HEK293T (cell line): ENCODE data around the gene EGFR.

ENCODE experiments used
- CTCF ChIA-PET: fragments of 350-600 bp; formaldehyde crosslinking; extraction: SDS; loops from one replicate; lab custom pipeline; 2021; ENCODE audit warnings: antibody characterized with exemption, inconsistent platforms; lab: Yijun Ruan, JAX
- POLR2A ChIA-PET: fragments of 350-600 bp; formaldehyde crosslinking; extraction: SDS; loops from one replicate; lab custom pipeline; 2020; ENCODE audit warnings: antibody characterized with exemption, inconsistent platforms; lab: Yijun Ruan, JAX
- DNase-seq: peaks from one replicate; pipeline ENCODE4 v3.0.0; 2012; ENCODE audit warnings: mixed read lengths; ENCODE audit errors: extremely low spot score
- ARNT ChIP-seq: fragments of 450-650 bp; IDR thresholded peaks from 2 replicates; pipeline ENCODE4 v1.6.1; 2017; ENCODE audit warnings: mild to moderate bottlenecking
- BHLHE40 ChIP-seq: fragments of 450-650 bp; IDR thresholded peaks from 2 replicates; pipeline ENCODE4 v1.6.1; 2016; ENCODE audit warnings: mild to moderate bottlenecking, moderate library complexity, borderline replicate concordance
- CTBP1 ChIP-seq: fragments of 450-650 bp; IDR thresholded peaks from 2 replicates; pipeline ENCODE4 v1.6.1; 2016; ENCODE audit warnings: borderline replicate concordance
- ELF4 ChIP-seq: fragments of 450-650 bp; IDR thresholded peaks from 2 replicates; pipeline ENCODE4 v1.6.1; 2017; ENCODE audit warnings: antibody characterized with exemption
- FOXA1 ChIP-seq: fragments of 450-650 bp; IDR thresholded peaks from 2 replicates; pipeline ENCODE4 v1.6.1; 2016; ENCODE audit warnings: mild to moderate bottlenecking
- FOXK2 ChIP-seq: fragments of 450-650 bp; IDR thresholded peaks from 2 replicates; pipeline ENCODE4 v1.6.1; 2016; ENCODE audit warnings: mild to moderate bottlenecking
- FOXM1 ChIP-seq: fragments of 450-650 bp; IDR thresholded peaks from 2 replicates; pipeline ENCODE4 v1.6.1; 2017; ENCODE audit warnings: mild to moderate bottlenecking, borderline replicate concordance
- HDGF ChIP-seq: fragments of 450-650 bp; IDR thresholded peaks from 2 replicates; pipeline ENCODE4 v1.6.1; 2017; ENCODE audit warnings: antibody characterized with exemption, borderline replicate concordance
- L3MBTL2 ChIP-seq: fragments of 450-650 bp; conservative IDR thresholded peaks from 2 replicates; pipeline ENCODE4 v1.6.1; 2016; ENCODE audit warnings: mild to moderate bottlenecking
- LEF1 ChIP-seq: fragments of 450-650 bp; IDR thresholded peaks from 2 replicates; pipeline ENCODE4 v1.6.1; 2017; ENCODE audit warnings: mild to moderate bottlenecking, borderline replicate concordance
- NFRKB ChIP-seq: fragments of 450-650 bp; IDR thresholded peaks from 2 replicates; pipeline ENCODE4 v1.6.1; 2016; ENCODE audit warnings: mild to moderate bottlenecking, moderate library complexity
- SP1 ChIP-seq: fragments of 450-650 bp; IDR thresholded peaks from 2 replicates; pipeline ENCODE4 v1.6.1; 2017
- SUZ12 ChIP-seq: fragments of 450-650 bp; IDR thresholded peaks from 2 replicates; pipeline ENCODE4 v1.6.1; 2016; ENCODE audit warnings: mild to moderate bottlenecking
- TARDBP ChIP-seq: fragments of 450-650 bp; IDR thresholded peaks from 2 replicates; pipeline ENCODE4 v1.6.1; 2016
- ZNF384 ChIP-seq: fragments of 450-650 bp; IDR thresholded peaks from 2 replicates; pipeline ENCODE4 v1.6.1; 2016
- TF ChIP-seq, protein P1 (sequence below): fragments of 450-650 bp; IDR thresholded peaks from 2 replicates; pipeline ENCODE4 v1.6.1; 2016

Gene EGFR

DNA sequence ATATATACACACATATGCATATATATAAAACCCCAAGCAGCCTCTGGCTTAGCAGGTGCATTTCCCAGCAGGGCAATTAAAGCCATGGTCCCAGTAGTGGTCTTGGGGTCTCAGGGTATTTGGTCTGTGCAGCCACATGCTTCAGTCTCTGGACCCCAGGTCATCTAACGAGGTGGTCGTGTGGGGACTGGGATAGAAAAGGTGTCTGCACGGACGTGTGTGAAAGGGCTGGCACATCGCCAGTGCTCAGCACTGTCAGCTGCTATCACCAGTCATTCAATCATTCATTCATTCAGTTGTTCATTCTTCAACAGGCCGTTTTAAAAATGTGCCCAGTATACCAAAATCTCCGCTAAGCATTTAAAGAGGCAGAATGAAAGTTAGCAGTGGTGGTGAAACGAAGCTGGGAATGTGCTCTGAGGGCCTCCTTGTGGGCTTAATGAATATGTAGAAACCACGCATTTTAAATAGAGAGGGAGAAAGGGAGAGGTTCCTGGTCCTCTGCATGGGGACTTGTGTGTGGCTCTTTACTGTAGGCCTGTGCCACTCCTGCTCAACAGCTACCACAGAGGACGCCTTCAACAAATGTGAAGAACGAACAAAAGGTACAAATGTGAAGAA, 170.4 kb downstream of the EGFR start:
- DNase-seq = no peak
- CTCF ChIA-PET = no interaction called here
- TF ChIP-seq FOXK2 (no peak), BHLHE40 (no peak), FOXM1 (no peak), L3MBTL2 (no peak)
- TF ChIP-seq, protein P1, sequence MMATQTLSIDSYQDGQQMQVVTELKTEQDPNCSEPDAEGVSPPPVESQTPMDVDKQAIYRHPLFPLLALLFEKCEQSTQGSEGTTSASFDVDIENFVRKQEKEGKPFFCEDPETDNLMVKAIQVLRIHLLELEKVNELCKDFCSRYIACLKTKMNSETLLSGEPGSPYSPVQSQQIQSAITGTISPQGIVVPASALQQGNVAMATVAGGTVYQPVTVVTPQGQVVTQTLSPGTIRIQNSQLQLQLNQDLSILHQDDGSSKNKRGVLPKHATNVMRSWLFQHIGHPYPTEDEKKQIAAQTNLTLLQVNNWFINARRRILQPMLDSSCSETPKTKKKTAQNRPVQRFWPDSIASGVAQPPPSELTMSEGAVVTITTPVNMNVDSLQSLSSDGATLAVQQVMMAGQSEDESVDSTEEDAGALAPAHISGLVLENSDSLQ = no peak
- POLR2A ChIA-PET = no interaction called here

DNA sequence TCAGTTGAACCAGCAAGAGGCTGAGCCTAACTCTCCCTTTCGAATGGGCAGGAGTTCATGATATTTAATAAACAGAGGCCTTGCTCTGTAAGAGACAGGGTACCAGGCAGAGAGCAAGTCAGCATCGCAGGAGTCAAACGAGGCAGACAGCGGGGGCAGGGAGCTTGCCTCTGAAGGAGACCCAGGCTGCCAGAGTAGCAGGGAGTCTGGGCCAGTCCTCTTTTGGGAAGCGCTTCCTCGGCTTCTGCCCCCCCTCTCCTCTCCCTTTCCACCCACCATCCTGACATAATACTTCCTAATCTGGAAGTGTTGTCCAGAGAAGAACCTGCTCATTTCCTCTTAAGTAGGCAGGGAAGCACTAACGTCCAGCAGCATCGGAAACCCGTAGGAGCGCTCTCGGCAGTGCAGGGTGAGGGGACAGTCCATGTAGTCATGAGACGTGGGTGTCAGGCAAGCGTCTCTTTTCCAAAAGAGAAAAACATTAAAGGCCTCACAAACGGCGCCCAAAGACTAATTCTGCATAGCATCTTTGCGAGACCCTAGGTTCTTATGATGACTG, 171.1 kb downstream of the EGFR start:
- ChIA-PET POLR2A (no interaction called here), CTCF (no interaction called here)

DNA sequence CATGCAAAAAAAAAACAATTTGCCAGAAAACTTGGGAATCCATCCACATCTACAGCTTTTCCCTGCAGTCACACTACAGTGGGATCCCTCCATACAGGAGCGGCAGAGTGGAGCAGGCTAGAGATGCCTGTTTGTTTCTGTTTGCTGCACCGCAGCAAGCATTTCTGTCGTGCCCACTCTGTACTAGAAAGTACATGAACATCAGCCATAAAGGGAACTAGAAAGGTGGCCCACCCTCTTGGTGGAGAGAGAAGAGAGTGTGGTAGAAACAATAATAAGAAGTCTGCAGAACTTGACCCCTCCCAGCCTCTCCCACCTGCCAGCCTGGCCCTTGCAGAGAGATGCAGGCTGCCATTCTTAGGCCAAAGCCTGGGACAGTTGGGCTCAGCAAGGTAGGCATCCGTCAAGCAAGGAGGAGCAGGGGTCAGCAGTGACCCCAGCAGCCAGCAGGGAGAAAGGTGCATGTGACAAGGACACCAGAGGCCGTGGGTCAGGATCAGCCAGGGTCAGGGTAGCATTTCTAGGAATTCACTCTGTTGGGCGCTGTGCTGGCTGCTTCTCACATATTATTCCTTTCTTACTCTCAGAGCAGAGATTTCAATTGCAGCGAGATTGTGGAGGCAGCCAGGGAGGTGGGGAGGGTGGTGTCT, 171.8 kb downstream of the EGFR start:
- TF ChIP-seq CTBP1 = no peak
- TF ChIP-seq L3MBTL2 = no peak
- TF ChIP-seq ZNF384 = no peak
- no peak for TF ChIP-seq FOXK2
- TF ChIP-seq FOXM1 = no peak
- TF ChIP-seq FOXA1 = no peak
- TF ChIP-seq TARDBP = no peak
- TF ChIP-seq BHLHE40 = no peak
- TF ChIP-seq HDGF = no peak
- TF ChIP-seq NFRKB = no peak
- no peak for TF ChIP-seq SUZ12
- TF ChIP-seq, protein P1 = no peak
- TF ChIP-seq SP1 = no peak
- TF ChIP-seq LEF1 = no peak
- TF ChIP-seq ARNT = no peak
- no peak for TF ChIP-seq ELF4
- DNase-seq = no peak
- ChIA-PET POLR2A (no interaction called here), CTCF (no interaction called here)

More for the DNA sequence above, 171.1 kb downstream of the EGFR start:
- DNase-seq = no peak
- TF ChIP-seq LEF1 (no peak), SUZ12 (no peak), ELF4 (no peak), FOXK2 (no peak), FOXA1 (no peak), L3MBTL2 (no peak), FOXM1 (no peak), TARDBP (no peak), ZNF384 (no peak), SP1 (no peak), NFRKB (no peak), HDGF (no peak), BHLHE40 (no peak), CTBP1 (no peak), ARNT (no peak)
- TF ChIP-seq, protein P1 = no peak

DNA sequence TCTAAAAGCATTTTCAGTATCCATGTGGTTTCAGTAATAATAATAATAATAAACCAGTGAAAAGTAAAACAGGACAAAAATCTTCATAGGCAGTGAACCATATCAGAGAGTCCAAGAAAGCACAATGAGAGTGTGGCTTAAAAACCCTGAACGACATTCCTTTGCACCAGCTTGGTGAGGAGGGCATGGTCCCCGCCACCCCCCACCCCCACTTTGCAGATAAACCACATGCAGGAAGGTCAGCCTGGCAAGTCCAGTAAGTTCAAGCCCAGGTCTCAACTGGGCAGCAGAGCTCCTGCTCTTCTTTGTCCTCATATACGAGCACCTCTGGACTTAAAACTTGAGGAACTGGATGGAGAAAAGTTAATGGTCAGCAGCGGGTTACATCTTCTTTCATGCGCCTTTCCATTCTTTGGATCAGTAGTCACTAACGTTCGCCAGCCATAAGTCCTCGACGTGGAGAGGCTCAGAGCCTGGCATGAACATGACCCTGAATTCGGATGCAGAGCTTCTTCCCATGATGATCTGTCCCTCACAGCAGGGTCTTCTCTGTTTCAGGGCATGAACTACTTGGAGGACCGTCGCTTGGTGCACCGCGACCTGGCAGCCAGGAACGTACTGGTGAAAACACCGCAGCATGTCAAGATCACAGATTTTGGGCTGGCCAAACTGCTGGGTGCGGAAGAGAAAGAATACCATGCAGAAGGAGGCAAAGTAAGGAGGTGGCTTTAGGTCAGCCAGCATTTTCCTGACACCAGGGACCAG, 172.5 kb downstream of the EGFR start:
- POLR2A ChIA-PET = no interaction called here
- CTCF ChIA-PET = no interaction called here
- TF ChIP-seq SP1 = no peak
- TF ChIP-seq NFRKB = no peak
- no peak for TF ChIP-seq FOXM1
- no peak for TF ChIP-seq FOXA1
- TF ChIP-seq, protein P1 = no peak
- TF ChIP-seq ZNF384 = no peak
- no peak for TF ChIP-seq L3MBTL2
- TF ChIP-seq BHLHE40 = no peak
- TF ChIP-seq CTBP1 = no peak
- no peak for TF ChIP-seq HDGF
- TF ChIP-seq FOXK2 = no peak
- no peak for TF ChIP-seq ELF4
- TF ChIP-seq TARDBP = no peak
- no peak for DNase-seq
